Measurements from ENCODE around the gene AK9.

- TF ChIP-seq CTCF (conservative IDR thresholded peaks at IDR 0.05; ENCODE audit: low read length) (no peak), EZH2phosphoT487 (IDR thresholded peaks at IDR 0.05; ENCODE audit: borderline replicate concordance) (no peak)
These were observed 84.6 kb downstream of the AK9 start for GRCh38 chr6:109606359-109606758.
